AG09319 (cell line): ENCODE data around the gene RGL1.

Experiments used
- DNase-seq: peaks from one replicate; pipeline ENCODE4 v3.0.0-alpha.2; 2010; ENCODE audit warnings: low read depth; ENCODE audit errors: extremely low read depth
- TF ChIP-seq, protein P1 (sequence below): IDR thresholded peaks from 2 replicates; pipeline ENCODE4 v1.5.1; 2011; ENCODE audit warnings: low read depth, mild to moderate bottlenecking, inconsistent platforms, low read length, moderate library complexity

The RGL1 gene

DNA sequence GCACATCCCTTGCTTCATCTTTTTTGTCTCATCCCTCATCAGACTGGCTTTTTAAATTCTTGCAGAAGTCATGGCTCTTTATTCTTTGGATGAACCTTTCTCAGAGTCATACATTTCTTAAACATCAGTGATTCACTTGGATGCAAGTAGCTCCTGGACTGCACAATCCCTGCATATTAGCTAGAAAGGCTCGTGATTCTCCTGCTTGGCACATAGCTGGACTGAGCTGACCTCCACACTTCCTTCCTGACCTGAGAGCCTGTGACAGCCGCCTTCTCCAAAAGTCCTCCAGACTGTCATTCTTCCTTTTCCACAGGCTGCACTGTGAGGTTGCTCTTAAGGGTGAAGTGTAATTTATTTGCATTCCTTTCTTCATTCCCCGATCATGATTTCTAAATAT lies 109.4 kb downstream of the RGL1 start:
- no peak for DNase-seq
- TF ChIP-seq, protein P1, sequence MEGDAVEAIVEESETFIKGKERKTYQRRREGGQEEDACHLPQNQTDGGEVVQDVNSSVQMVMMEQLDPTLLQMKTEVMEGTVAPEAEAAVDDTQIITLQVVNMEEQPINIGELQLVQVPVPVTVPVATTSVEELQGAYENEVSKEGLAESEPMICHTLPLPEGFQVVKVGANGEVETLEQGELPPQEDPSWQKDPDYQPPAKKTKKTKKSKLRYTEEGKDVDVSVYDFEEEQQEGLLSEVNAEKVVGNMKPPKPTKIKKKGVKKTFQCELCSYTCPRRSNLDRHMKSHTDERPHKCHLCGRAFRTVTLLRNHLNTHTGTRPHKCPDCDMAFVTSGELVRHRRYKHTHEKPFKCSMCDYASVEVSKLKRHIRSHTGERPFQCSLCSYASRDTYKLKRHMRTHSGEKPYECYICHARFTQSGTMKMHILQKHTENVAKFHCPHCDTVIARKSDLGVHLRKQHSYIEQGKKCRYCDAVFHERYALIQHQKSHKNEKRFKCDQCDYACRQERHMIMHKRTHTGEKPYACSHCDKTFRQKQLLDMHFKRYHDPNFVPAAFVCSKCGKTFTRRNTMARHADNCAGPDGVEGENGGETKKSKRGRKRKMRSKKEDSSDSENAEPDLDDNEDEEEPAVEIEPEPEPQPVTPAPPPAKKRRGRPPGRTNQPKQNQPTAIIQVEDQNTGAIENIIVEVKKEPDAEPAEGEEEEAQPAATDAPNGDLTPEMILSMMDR = no peak

- no peak for DNase-seq
- TF ChIP-seq, protein P1 = no peak
Observed at GRCh38 chr1:183914891-183915290, 110.0 kb downstream of the RGL1 start.

- TF ChIP-seq, protein P1 = peak; percentile 69
- peak; percentile 93 for DNase-seq
Observed at GRCh38 chr1:183915625-183916510, 110.9 kb downstream of the RGL1 start.

- TF ChIP-seq, protein P1 = no peak
- DNase-seq = no peak
Observed at GRCh38 chr1:183916574-183916973, 111.7 kb downstream of the RGL1 start.

- TF ChIP-seq, protein P1 = no peak
- DNase-seq = no peak
Observed at GRCh38 chr1:183918589-183918988, 113.7 kb downstream of the RGL1 start.

DNA sequence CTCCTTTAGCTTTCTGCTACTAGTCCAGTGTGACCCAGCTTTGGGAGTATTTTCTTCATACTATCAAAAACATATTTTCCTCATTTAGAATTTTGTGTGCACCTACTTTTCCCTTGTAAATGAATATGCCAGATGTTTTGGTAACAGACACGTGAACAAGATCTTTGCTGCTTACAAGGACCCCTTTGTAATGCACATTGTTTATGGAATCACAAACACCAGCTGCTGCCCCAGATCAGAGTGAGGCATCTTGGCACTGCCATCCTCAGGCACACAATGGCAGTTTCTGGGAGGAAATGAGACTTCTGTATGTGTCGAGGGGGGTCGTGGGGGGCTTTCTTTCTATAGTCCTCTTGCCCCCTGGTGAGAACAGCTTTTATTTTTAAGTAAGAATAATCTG lies 115.7 kb downstream of the RGL1 start:
- no peak for DNase-seq
- TF ChIP-seq, protein P1 = no peak

DNA sequence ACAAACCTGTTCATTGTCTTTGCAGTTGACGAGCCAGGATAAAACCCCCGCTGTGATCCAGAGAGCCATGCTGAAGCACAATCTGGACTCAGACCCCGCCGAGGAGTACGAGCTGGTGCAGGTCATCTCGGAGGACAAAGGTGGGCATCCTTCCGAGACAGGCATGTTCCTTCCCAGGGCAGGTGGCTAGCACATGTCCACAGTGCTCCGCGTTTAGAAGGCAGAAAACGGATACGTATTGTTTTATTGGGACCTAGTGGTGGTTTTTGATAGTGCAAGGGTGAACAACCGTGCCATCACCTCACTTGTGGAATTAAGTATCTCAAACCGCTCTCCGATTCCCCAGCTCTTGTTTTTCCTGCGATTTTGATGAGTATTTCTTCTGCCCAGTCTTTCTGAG lies 117.3 kb downstream of the RGL1 start:
- TF ChIP-seq, protein P1 = no peak; the same call in 1 of the 2 replicates
- no peak for DNase-seq
